Body of pancreas (tissue), 4 donors: ENCODE measurements around the gene CDKN1C.

Experiments
- POLR2A ChIP-seq, 3 donors: fragments of 450-650 bp; IDR thresholded peaks; one replicate each; pipeline ENCODE4 v1.6.1; 2016; ENCODE audit warnings: antibody characterized with exemption in 3 of 3, mild to moderate bottlenecking in 2 of 3
- TF ChIP-seq, protein P1 (sequence below), 7 experiments: fragments of 450-650 bp in 4 of 7; fragments of 200-600 bp in 3 of 7; sonication (generic) in 3 of 7; IDR thresholded peaks; one replicate each; pipeline ENCODE4 v1.5.1; 2016 to 2019; ENCODE audit warnings: antibody characterized with exemption in 7 of 7

DNA sequence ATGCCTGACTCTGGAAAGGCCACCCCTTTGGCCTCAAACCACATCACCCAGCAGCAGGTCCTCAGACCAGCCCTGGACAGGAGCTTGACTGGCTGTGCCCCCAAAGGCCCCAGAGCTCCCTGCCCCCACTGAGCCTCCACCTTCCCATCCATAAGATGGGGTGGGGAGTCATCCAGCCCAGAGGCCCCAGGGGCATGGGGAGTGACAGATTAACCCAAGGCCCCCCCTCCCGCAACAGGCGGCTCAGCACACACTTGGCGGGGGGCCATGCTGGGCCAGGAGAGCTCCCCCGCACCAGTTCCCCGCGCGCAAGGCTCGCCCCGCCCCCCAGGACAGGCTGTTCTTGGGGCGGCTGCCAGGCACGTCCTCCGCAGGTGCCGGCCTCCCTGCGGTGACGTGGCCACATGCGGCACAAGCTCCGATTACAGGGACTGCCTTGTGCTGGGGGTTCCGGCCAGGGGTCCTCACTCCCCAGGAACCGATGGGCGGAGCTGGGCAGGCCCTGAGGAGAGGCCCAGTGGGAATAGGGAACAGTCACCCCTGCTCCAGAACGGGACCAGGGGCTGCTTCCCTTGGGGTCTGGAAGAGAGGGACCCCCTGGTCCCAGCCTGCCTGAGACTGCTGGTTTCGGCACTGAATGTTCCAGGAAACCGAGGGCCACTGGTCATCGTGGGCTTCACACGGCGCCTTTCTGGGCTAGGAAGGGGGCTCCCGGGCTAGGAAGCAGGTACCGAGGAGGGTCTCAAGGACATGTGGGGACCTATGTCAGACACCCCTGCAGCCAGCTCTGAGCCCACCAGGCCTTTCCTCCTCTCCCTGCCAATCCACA lies 5.1 kb upstream of the CDKN1C start:
- TF ChIP-seq, protein P1, sequence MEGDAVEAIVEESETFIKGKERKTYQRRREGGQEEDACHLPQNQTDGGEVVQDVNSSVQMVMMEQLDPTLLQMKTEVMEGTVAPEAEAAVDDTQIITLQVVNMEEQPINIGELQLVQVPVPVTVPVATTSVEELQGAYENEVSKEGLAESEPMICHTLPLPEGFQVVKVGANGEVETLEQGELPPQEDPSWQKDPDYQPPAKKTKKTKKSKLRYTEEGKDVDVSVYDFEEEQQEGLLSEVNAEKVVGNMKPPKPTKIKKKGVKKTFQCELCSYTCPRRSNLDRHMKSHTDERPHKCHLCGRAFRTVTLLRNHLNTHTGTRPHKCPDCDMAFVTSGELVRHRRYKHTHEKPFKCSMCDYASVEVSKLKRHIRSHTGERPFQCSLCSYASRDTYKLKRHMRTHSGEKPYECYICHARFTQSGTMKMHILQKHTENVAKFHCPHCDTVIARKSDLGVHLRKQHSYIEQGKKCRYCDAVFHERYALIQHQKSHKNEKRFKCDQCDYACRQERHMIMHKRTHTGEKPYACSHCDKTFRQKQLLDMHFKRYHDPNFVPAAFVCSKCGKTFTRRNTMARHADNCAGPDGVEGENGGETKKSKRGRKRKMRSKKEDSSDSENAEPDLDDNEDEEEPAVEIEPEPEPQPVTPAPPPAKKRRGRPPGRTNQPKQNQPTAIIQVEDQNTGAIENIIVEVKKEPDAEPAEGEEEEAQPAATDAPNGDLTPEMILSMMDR (IDR thresholded peaks at IDR 0.05), result no peak
- peak in 2 of 3 donors; percentile 29 to 36 for TF ChIP-seq POLR2A (IDR thresholded peaks at IDR 0.05)
